ENCODE results near the gene PARP1. TPM values are rescaled to one million over a fixed set of nuclear protein-coding genes. Genes with fewer than 3 reads are reported as not detected.
"Not testable (repeated sequence)": the region's sequence is repeated elsewhere in the genome, so short reads cannot be mapped to it uniquely, and the experiment has no call there.

Gene PARP1
- total RNA-seq, 3 donors from 2014 or later, result 35.8 to 81.2 (median 63.2) TPM

GRCh38 chr1:226428348-226428747, 20.5 kb upstream of the PARP1 start:
- no peak for TF ChIP-seq CTCF (IDR thresholded peaks at IDR 0.05)
- H3K36me3 ChIP-seq (ENCODE audit: low read depth), result no peaks in the 10 kb centered on the region
- no peak for ATAC-seq
- H3K4me1 ChIP-seq (ENCODE audit: low read depth), result no peaks in the 10 kb centered on the region
- no peak overlapping the region for H3K4me3 ChIP-seq
- no peaks in the 10 kb centered on the region for H3K9me3 ChIP-seq
- intact Hi-C loops (cut with DNase I, micrococcal nuclease), result loop anchor here in 1 of 2 donors (10.0 kb wide), 2 partner anchors 106 to 186 kb away; no protein-coding TSS in a partner anchor
- no peak for DNase-seq

DNA sequence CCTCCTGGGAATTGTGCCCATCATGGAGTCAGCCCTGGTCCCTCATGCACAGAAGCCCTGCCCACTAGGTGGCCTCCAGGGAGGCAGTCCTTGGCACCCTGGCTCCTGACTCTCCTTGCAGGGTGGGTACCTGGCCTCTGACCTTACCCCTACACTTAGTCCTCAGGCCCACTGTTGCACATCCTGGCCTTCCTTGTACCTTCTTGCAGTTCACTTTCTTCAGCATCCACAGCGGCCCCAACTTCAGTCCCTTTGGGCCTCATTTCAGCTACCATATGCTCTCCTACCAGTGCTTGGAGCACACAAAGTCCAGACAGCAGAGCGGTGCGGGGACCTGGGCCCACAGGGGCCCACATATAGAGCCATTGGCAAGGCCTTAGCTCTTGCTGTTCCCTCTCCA, 19.2 kb upstream of the PARP1 start:
- intact Hi-C loops (cut with DNase I, micrococcal nuclease), result loop anchor here in 1 of 2 donors (10.0 kb wide), 2 partner anchors 108 to 188 kb away; no protein-coding TSS in a partner anchor
- ATAC-seq (no peak), DNase-seq (no peak)
- no peaks in the 10 kb centered on the region for H3K36me3 ChIP-seq (ENCODE audit: low read depth)
- H3K4me1 ChIP-seq (ENCODE audit: low read depth), result no peaks in the 10 kb centered on the region
- H3K4me3 ChIP-seq, result no peak overlapping the region
- no peaks in the 10 kb centered on the region for H3K9me3 ChIP-seq
- no peak for TF ChIP-seq CTCF (IDR thresholded peaks at IDR 0.05)

- H3K4me3 ChIP-seq; ATAC-seq; H3K36me3 ChIP-seq (ENCODE audit: low read depth); DNase-seq; H3K9me3 ChIP-seq; H3K4me1 ChIP-seq (ENCODE audit: low read depth): not testable (repeated sequence)
- intact Hi-C loops (cut with DNase I, micrococcal nuclease), result loop anchor here in 1 of 2 donors (10.0 kb wide), 2 partner anchors 108 to 188 kb away; no protein-coding TSS in a partner anchor
Observed at GRCh38 chr1:226426395-226426794, 18.5 kb upstream of the PARP1 start.

GRCh38 chr1:226425431-226426031, 17.6 kb upstream of the PARP1 start:
- intact Hi-C loops (cut with DNase I, micrococcal nuclease), result loop anchor here in 1 of 2 donors (10.0 kb wide), 2 partner anchors 109 to 189 kb away; no protein-coding TSS in a partner anchor
- no peak for TF ChIP-seq CTCF (IDR thresholded peaks at IDR 0.05)
- no peak for DNase-seq
- H3K4me3 ChIP-seq, result no peak overlapping the region
- H3K36me3 ChIP-seq (ENCODE audit: low read depth), result no peaks in the 10 kb centered on the region
- H3K9me3 ChIP-seq, result no peaks in the 10 kb centered on the region
- H3K4me1 ChIP-seq (ENCODE audit: low read depth), result no peaks in the 10 kb centered on the region
- ATAC-seq, result no peak

DNA sequence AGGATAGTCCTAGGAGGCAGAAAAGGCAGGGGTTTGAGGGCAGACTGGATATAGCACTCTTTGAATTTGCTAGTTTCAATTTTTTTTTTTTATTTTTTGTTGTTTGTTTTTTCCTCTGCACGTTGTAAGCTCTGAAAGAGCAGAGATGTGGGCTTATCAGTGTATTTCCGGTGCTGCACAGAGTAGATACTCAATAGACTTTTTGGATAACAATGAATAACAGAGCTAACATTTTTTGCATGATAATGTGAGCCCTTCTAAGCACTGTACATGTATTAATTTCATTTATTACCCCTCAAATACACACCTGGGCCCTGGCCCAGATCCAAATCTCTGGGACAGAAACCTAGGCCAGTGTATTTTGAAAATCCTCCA, 17.1 kb upstream of the PARP1 start:
- H3K36me3 ChIP-seq (ENCODE audit: low read depth), result no peaks in the 10 kb centered on the region
- H3K9me3 ChIP-seq, result no peaks in the 10 kb centered on the region
- no peak for ATAC-seq
- intact Hi-C loops (cut with DNase I, micrococcal nuclease), result loop anchor here in 1 of 2 donors (10.0 kb wide), 2 partner anchors 110 to 190 kb away; no protein-coding TSS in a partner anchor
- TF ChIP-seq CTCF (IDR thresholded peaks at IDR 0.05), result no peak
- no peak overlapping the region for H3K4me3 ChIP-seq
- no peaks in the 10 kb centered on the region for H3K4me1 ChIP-seq (ENCODE audit: low read depth)
- no peak for DNase-seq

GRCh38 chr1:226424221-226425003, 16.5 kb upstream of the PARP1 start:
- Histone ChIP-seq H3K36me3 (ENCODE audit: low read depth) (no peaks in the 10 kb centered on the region), H3K4me3 (no peak overlapping the region), H3K9me3 (no peaks in the 10 kb centered on the region), H3K4me1 (ENCODE audit: low read depth) (no peaks in the 10 kb centered on the region)
- TF ChIP-seq CTCF (IDR thresholded peaks at IDR 0.05), result no peak
- DNase-seq (peak in 1 of 3 donors; percentile 19), ATAC-seq (peak; percentile 70)
- intact Hi-C loops (cut with DNase I, micrococcal nuclease), result loop anchor here in 1 of 2 donors (10.0 kb wide), 2 partner anchors 110 to 190 kb away; no protein-coding TSS in a partner anchor

All from mucosa of descending colon (tissue), 3 donors.